Esophagus muscularis mucosa (tissue), 4 donors: ENCODE results near the gene ARTN.

Experiments used
- EP300 ChIP-seq: sonication (generic); formaldehyde crosslinking; IDR thresholded peaks from one replicate; pipeline ENCODE4 v1.6.1; 2017; ENCODE audit warnings: antibody characterized with exemption
- POLR2AphosphoS5 ChIP-seq, 2 donors: sonication (generic); formaldehyde crosslinking; IDR thresholded peaks; one replicate each; pipeline ENCODE4 v1.6.1; 2017; ENCODE audit warnings: antibody characterized with exemption in 2 of 2
- TF ChIP-seq, protein P1 (sequence below), 3 experiments: fragments of 200-600 bp in 2 of 3; fragments of 450-650 bp in 1 of 3; sonication (generic) in 2 of 3; IDR thresholded peaks; one replicate each; pipeline ENCODE4 v1.5.1; 2017 to 2019; ENCODE audit warnings: antibody characterized with exemption in 3 of 3, mild to moderate bottlenecking in 2 of 3, moderate library complexity in 1 of 3

DNA sequence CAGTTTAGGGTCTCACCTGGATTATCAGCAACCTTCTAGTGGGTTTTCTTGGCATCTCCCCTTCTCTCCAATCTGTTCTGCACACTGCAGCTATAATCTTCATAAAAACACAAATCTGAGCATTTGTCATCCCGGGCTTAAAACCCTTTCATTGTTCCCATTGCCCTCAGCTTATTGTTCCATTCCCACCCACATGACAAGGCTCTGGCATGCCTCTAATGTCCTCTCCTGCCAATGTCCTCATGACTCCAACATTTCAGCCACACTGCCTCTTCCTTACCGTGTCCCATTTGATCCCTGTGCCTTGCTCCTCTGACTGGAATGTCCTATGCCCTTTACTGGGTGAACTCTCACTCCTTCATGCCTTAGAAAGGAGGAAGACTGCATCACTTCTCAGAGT is 28.7 kb downstream of the ARTN start:
- TF ChIP-seq, protein P1, sequence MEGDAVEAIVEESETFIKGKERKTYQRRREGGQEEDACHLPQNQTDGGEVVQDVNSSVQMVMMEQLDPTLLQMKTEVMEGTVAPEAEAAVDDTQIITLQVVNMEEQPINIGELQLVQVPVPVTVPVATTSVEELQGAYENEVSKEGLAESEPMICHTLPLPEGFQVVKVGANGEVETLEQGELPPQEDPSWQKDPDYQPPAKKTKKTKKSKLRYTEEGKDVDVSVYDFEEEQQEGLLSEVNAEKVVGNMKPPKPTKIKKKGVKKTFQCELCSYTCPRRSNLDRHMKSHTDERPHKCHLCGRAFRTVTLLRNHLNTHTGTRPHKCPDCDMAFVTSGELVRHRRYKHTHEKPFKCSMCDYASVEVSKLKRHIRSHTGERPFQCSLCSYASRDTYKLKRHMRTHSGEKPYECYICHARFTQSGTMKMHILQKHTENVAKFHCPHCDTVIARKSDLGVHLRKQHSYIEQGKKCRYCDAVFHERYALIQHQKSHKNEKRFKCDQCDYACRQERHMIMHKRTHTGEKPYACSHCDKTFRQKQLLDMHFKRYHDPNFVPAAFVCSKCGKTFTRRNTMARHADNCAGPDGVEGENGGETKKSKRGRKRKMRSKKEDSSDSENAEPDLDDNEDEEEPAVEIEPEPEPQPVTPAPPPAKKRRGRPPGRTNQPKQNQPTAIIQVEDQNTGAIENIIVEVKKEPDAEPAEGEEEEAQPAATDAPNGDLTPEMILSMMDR (IDR thresholded peaks at IDR 0.05), result no peak
- TF ChIP-seq POLR2AphosphoS5 (IDR thresholded peaks at IDR 0.05), result no peak
- TF ChIP-seq EP300, result no peak
